Activated CD4-positive, CD25-positive, alpha-beta regulatory T cell treated with anti-CD3 and anti-CD28 coated beads, Interleukin-2, amount 50 U/mL, for 72 hours (primary cell): ENCODE data around the gene CDH4.

Source experiments
- DNase-seq: peaks from one replicate; pipeline ENCODE4 v3.0.0; 2021

Gene CDH4

DNA sequence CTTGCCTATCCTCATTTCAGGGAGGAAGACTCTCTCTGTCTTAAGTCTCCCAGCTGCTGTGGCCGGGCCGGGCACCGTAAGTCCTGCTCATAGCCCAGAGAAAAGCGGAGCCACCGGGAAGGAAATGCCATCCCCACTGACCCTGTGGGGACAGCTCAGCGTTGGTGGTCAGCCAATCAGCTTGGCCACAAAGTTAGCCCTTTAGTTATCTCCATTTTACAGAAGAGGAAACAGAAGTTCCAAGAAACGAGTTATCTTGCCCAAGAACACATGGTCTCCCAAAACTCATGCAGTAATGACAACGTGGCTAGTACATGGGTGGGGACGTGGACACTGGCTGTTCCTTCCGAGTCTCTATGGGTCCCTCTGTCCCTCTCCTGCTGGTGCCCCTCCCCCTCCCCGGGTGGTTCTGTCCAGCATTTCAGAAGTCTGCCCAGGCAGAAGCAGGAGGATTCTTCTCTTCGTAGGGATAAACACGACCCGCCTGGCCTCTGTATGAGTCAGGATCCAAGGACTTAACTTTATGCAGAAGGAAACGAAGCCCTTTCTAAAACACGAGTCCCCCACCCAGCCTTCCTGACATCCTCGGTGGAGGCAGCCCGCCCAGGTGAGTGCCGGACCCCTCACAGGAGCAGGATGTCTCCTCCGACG lies 273.8 kb downstream of the CDH4 start:
- DNase-seq = no peak

DNA sequence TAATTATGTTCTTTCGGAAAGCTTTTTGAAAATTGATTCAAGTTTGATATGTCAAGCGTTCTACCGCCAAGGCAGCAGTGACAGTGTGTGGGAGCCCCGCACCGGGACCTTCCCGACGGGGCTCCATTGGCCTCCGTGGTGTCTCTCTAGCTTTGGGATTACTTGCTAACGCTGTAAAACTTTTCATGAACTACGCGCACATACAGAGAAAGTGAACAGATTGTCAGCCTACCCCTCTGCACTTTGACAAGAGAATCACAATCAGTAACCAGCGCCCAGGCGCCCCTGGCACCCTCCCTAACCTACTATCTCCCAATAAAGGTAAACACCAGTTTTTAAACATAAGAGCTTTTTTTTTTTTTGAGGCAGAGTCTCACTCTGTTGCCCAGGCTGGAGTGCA lies 274.8 kb downstream of the CDH4 start:
- no peak for DNase-seq

DNA sequence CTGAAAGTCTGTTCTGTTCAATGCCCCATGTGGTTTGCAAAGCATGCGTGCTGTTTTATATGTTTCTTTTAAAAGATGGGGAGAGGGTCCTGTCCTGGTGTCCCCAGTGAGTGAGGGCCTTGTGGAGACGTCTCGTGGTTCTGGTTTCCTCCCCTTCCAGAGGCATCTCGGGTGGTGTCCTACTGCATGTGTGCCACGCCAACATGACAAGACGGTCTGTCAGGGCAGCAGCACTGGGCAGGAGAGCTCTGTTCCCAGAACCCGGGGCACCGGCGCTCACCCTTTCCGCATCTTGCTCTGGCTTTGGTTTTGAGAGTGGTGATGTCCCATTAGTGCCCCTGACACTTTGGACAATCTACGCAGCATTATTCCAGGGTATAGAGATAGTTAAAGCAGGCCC lies 275.6 kb downstream of the CDH4 start:
- no peak for DNase-seq

DNA sequence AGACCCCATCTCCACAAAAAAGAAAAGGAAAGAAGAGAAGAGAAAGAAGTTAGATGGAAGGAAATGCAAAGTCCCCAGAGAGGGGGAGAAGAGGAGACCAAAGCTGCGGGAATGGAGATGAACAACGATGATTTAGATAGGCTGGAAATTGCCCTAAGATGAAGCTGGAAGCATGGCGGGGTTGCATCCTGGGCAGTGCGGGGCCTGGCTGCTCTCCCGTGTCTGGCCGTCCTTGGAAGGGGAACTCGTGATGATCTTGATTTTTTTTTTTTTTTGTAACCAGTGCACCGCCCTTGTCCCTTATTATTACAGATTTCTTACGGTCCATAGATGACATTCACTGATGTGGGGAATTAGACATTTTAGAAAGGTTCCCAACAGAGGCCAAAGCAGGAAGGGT lies 276.5 kb downstream of the CDH4 start:
- DNase-seq = no peak

- DNase-seq = no peak
These were observed 277.3 kb downstream of the CDH4 start for GRCh38 chr20:61529354-61529753.

- no peak for DNase-seq
These were observed 279.7 kb downstream of the CDH4 start for GRCh38 chr20:61531553-61532345.

DNA sequence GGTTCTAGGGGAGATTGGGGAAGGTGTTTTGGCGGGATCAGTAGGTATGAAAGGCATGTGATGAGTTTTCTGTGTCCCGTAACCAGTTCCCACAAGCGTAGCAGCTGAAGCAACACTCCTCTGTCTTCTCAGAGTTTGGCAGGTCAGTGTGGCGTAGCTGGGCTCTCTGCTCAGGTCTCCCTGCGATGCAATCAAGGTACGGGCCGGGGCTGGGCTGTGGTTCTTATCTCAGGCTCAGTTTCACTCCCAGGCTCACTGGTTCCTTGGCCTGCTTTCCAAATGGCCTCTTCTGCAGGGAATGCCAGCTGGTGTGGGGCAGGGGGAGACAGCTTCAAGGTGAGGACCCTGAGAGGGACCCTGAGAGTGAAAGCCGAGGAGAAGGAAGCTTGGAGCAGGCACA lies 280.7 kb downstream of the CDH4 start:
- DNase-seq = no peak

- no peak for DNase-seq
These were observed 281.2 kb downstream of the CDH4 start for GRCh38 chr20:61533231-61533631.

- no peak for DNase-seq
These were observed 282.3 kb downstream of the CDH4 start for GRCh38 chr20:61534346-61534745.

GRCh38 chr20:61535091-61535490 lies 283.0 kb downstream of the CDH4 start:
- DNase-seq = no peak

- DNase-seq = no peak
These were observed 283.5 kb downstream of the CDH4 start for GRCh38 chr20:61535536-61535935.

DNA sequence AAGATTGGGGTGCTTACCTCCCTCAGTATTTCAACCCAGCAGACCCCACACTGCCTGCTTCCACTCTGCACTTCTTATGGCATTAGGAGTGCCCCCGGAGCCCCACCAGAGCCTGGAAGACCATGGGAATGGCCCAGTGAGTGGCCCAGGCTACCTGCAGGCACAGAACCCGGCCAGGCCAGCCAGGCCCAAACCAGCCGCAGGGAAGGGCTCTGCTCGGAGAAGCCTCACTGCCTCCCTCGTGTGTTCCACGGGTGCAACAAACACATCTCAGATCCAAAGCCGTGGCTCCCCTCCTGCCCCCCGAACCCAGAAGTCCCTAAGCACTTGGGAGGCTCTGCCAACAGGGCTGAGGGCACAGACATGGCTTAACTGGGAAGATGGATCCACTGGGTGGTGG lies 283.9 kb downstream of the CDH4 start:
- DNase-seq = no peak

GRCh38 chr20:61536671-61537070 lies 284.6 kb downstream of the CDH4 start:
- no peak for DNase-seq

DNA sequence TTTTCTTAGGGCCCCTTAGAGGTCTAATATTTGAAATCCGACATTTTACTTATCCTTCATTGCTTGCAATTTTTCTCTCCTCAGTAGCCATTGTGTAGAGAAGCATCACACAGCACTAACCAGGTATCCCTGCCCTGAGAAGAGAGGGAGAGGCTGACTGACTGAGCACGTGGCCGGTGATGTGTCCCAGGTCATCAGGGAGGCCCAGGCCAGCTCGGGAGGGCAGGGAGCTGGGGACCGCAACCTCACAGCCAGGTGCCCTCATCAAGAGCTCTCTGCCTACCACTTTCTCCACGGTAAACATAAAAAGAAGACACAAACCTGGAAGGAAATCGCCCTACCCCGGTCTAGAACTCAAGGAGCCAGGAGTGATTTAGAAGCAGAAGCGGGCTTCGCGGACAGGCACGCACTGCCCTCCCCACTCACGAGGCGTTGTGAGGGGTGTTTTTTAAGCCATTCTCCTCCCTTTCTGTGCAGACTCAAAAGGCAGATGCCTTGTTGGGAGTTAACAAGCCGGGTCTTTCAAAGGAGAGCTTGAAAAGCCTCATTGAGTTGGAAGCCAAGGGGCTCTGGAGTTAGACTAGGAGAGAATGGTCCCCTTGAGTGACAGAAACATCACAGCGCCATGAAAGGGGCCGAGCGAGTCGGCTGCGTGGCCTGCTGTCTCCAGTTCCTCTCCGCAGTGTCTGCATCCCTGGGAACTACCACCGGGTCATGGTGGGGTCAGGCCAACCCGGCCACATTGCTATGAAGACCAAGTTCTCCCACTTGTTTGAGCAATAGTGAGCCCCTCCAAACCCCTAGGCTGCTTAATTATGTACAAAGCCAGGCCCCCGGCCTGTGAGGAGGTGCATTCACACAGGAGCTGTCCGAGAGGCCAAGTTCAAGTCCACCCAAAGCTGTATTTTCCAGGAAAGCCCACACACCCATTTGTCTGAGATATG lies 285.4 kb downstream of the CDH4 start:
- no peak for DNase-seq

GRCh38 chr20:61538183-61538942 lies 286.3 kb downstream of the CDH4 start:
- DNase-seq = no peak

DNA sequence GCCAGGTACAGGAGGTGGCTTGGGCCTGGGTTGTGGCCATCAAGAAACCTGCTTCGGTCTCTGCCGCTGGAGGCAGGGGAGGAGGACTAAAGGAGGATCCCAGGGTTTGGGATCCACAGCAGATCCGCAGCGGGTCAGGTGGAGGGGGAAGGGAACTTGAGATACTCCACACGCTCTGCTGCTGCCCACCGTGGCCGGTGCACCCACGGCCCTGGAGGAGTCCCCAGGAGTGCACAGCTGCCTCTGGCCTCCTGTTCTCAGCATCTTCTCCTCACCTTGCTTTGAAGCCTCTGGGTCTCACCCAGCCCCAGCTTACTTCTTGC lies 286.8 kb downstream of the CDH4 start:
- DNase-seq = no peak

- no peak for DNase-seq
These were observed 287.8 kb downstream of the CDH4 start for GRCh38 chr20:61539706-61540360.

- no peak for DNase-seq
These were observed 289.5 kb downstream of the CDH4 start for GRCh38 chr20:61541537-61541936.

DNA sequence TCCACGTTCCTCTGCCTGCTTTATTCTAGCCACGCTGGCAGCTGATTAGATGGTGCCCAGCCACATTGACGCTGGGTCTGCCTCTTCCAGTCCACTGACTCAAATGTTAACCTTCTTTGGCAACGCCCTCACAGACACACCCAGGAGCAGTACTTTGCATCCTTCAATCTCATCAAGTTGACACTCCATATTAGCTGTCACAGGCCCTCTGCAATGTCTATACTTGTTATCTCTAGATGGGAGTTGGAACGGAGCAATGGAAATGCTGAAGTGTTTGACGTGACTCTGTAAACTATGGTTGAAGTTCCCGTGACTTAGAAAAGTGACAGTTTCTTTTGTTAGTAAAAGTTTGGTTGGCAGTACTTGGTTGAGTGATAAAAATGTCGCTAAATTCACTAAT lies 291.0 kb downstream of the CDH4 start:
- no peak for DNase-seq

DNA sequence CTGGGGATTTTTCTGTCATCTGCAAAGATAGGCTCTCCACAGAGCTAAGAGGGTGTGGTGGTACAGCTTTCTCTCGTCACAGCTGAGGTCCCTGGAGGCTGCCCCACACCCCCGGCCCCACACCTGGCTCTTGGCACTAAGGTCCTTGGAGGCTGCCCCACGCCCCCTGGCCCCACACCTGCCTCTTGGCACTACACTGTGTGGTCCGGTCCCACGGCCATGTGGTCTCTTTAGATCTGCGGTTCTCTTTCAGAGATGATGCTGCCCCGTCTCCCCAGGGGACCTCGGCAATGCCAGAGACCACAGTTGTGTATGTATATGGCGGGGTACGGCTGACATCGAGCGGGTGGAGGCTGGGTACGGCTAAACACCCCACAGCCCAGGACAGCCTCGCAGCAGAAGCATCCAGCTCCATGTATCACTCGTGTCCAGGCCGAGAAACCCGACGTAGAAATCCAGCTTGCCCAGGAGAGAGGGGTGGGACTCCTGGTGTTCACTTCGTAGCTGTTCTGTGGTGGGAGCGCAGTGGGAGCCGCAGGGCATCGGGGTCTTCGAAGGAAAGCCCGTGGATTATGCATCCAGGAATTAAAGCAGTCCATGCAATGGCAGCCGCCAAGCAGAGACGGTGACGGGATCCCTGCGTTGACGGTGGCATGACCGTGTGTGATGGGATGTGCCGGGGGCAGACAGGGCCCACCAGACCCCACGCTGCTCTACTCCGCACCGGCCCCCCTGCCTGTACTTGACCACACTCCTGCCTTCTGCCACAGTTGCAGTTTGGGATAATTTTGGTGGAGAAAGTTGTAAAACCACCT lies 292.1 kb downstream of the CDH4 start:
- DNase-seq = no peak
